Lower lobe of right lung (tissue), 2 donors: ENCODE results near the gene KRT26. TPM values are rescaled to one million over a fixed set of nuclear protein-coding genes. Genes with fewer than 3 reads are reported as not detected.

Experiments
- ATAC-seq, 2 donors: fragments of 200-7000 bp; cut with Tn5 transposase; one replicate each; pipeline ENCODE4 v1.9.1; 2020 to 2022; ENCODE audit warnings: mild to moderate bottlenecking in 2 of 2, moderate library complexity in 2 of 2
- DNase-seq: peaks from one replicate; pipeline ENCODE4 v3.0.0-alpha.2; 2020
- H3K27ac ChIP-seq: fragments of 200-600 bp; one replicate; pipeline ENCODE4 v1.8.0; 2022
- H3K27me3 ChIP-seq: fragments of 200-600 bp; one replicate; pipeline ENCODE4 v1.8.0; 2022; ENCODE audit warnings: low read depth
- H3K36me3 ChIP-seq: fragments of 200-600 bp; one replicate; pipeline ENCODE4 v1.8.0; 2022; ENCODE audit warnings: mild to moderate bottlenecking
- H3K4me1 ChIP-seq: fragments of 200-600 bp; one replicate; pipeline ENCODE4 v1.8.0; 2022
- H3K4me3 ChIP-seq: fragments of 200-600 bp; one replicate; pipeline ENCODE4 v1.8.0; 2022; ENCODE audit warnings: mild to moderate bottlenecking
- H3K9me3 ChIP-seq: fragments of 200-600 bp; one replicate; pipeline ENCODE4 v1.8.0; 2022
- CTCF ChIP-seq: fragments of 200-600 bp; IDR thresholded peaks from one replicate; pipeline ENCODE4 v1.8.0; 2022; ENCODE audit warnings: antibody characterized with exemption, mild to moderate bottlenecking
- intact Hi-C: fragments of 100-400 bp; cut with DNase I; formaldehyde crosslinking; loops from one replicate; pipeline ENCODE4 v1.11.0; 2022
- total RNA-seq: library from RNA; stranded (reverse); fragmentation: NEBNext Ultra II Directional; extraction: Animal tissue kit (Norgen Biotek cat#: 25700); gene quantifications from one replicate; pipeline ENCODE4 v1.2.1, GENCODE V29; 2021
- donor health status: DM: no; HTN: yes; CAD: no; lungs with severe emphysema.

Gene KRT26
- total RNA-seq, 1 donor from 2014 or later, result not detected

GRCh38 chr17:40720899-40721298 lies 51.1 kb downstream of the KRT26 start:
- ATAC-seq, result no peak
- Histone ChIP-seq H3K4me3 (no peak overlapping the region), H3K27me3 (no peaks in the 10 kb centered on the region), H3K36me3 (no peaks in the 10 kb centered on the region), H3K4me1 (no peaks in the 10 kb centered on the region), H3K27ac (no peak overlapping the region), H3K9me3 (no peaks in the 10 kb centered on the region)
- TF ChIP-seq CTCF, result no peak
- intact Hi-C loops, result no loop called here
- DNase-seq, result no peak

- H3K36me3 ChIP-seq, result no peaks in the 10 kb centered on the region
- H3K27ac ChIP-seq, result no peak overlapping the region
- H3K4me3 ChIP-seq, result no peak overlapping the region
- ATAC-seq (no peak), DNase-seq (no peak)
- H3K4me1 ChIP-seq, result no peaks in the 10 kb centered on the region
- intact Hi-C loops, result no loop called here
- peaks cover 3% of the 10 kb centered on the region for H3K27me3 ChIP-seq
- TF ChIP-seq CTCF, result no peak
- no peaks in the 10 kb centered on the region for H3K9me3 ChIP-seq
Measured at GRCh38 chr17:40718930-40719329, 53.1 kb downstream of the KRT26 start.

- H3K4me1 ChIP-seq, result no peaks in the 10 kb centered on the region
- H3K4me3 ChIP-seq, result no peak overlapping the region
- H3K9me3 ChIP-seq, result no peaks in the 10 kb centered on the region
- intact Hi-C loops, result no loop called here
- no peak for DNase-seq
- TF ChIP-seq CTCF, result no peak
- no peak for ATAC-seq
- H3K27me3 ChIP-seq, result peaks cover 3% of the 10 kb centered on the region
- no peaks in the 10 kb centered on the region for H3K36me3 ChIP-seq
- no peak overlapping the region for H3K27ac ChIP-seq
Measured at GRCh38 chr17:40717776-40718175, 54.2 kb downstream of the KRT26 start.

Other genes starting within 250 kb of the KRT26 start
- gene CCR7, start 206.7 kb downstream of the KRT26 start, total RNA-seq, result 2.2 TPM
- gene SMARCE1, start 124.4 kb downstream of the KRT26 start, total RNA-seq, result 83.6 TPM
- gene KRT222, start 107.0 kb downstream of the KRT26 start, total RNA-seq, result 1.3 TPM
- gene KRT24, start 68.4 kb downstream of the KRT26 start, total RNA-seq, result not detected
- gene KRT25, start 16.9 kb downstream of the KRT26 start, total RNA-seq, result not detected
- gene KRT27, start 10.3 kb upstream of the KRT26 start, total RNA-seq, result not detected
- gene KRT28, start 27.8 kb upstream of the KRT26 start, total RNA-seq, result not detected
- gene KRT10, start 50.4 kb upstream of the KRT26 start, total RNA-seq, result 31.7 TPM
- not detected for gene KRT12, start 95.0 kb upstream of the KRT26 start, total RNA-seq
- not detected for gene KRT20, start 113.0 kb upstream of the KRT26 start, total RNA-seq
- 1.9 TPM for gene KRT23, start 165.4 kb upstream of the KRT26 start, total RNA-seq
- gene KRT39, start 194.7 kb upstream of the KRT26 start, total RNA-seq, result 0.59 TPM
- 0.27 TPM for gene KRT40, start 212.1 kb upstream of the KRT26 start, total RNA-seq
- gene KRTAP3-3, start 222.0 kb upstream of the KRT26 start, total RNA-seq, result not detected
- gene KRTAP3-2, start 227.7 kb upstream of the KRT26 start, total RNA-seq, result not detected
- gene KRTAP3-1, start 236.9 kb upstream of the KRT26 start, total RNA-seq, result not detected